OCI-LY3 (cell line): ENCODE results near the gene TWIST2.

Source experiments
- H2AFZ ChIP-seq: fragments of 200-600, 300-600 bp; shearing (Covaris generic); 2 replicates; pipeline ENCODE4 v1.6.0; 2014; ENCODE audit warnings: antibody characterized with exemption, low read depth, low read length
- H3K27ac ChIP-seq: fragments of 200-600, 300-600 bp; sonication (generic); 2 replicates; pipeline ENCODE4 v1.5.1; 2014; ENCODE audit warnings: mild to moderate bottlenecking, low read length, moderate library complexity, mixed read lengths
- H3K27me3 ChIP-seq: fragments of 200-600, 300-600 bp; sonication (generic); 2 replicates; pipeline ENCODE4 v1.6.1; 2014; ENCODE audit warnings: low read depth, low read length, mixed read lengths
- H3K36me3 ChIP-seq: fragments of 200-600, 300-600 bp; sonication (generic); replicated peaks from 2 replicates; pipeline ENCODE3; 2014; ENCODE audit warnings: low read depth, low read length, mixed read lengths
- H3K4me1 ChIP-seq: fragments of 300-600, 200-600 bp; sonication (generic); 2 replicates; pipeline ENCODE4 v1.6.1; 2014; ENCODE audit warnings: low read length, mixed read lengths
- H3K4me2 ChIP-seq: fragments of 200-600, 300-600 bp; sonication (generic); 2 replicates; pipeline ENCODE4 v1.6.1; 2014; ENCODE audit warnings: low read length, mixed read lengths
- H3K4me3 ChIP-seq: fragments of 300-600, 200-600 bp; sonication (generic); 2 replicates; pipeline ENCODE4 v1.5.1; 2014; ENCODE audit warnings: antibody characterized with exemption, mild to moderate bottlenecking, low read length, moderate library complexity
- H3K79me2 ChIP-seq: fragments of 300-600, 200-600 bp; shearing (Covaris generic); 2 replicates; pipeline ENCODE4 v1.6.1; 2014; ENCODE audit warnings: mild to moderate bottlenecking, low read length, mixed read lengths
- H3K9ac ChIP-seq: fragments of 300-600, 200-600 bp; shearing (Covaris generic); 2 replicates; pipeline ENCODE4 v1.6.0; 2014; ENCODE audit warnings: mild to moderate bottlenecking, low read length, moderate library complexity
- H3K9me3 ChIP-seq: fragments of 200-600, 300-600 bp; shearing (Covaris generic); 2 replicates; pipeline ENCODE4 v1.6.1; 2014; ENCODE audit warnings: low read length, mixed read lengths; ENCODE audit not compliant: insufficient read depth
- H4K20me1 ChIP-seq: fragments of 200-600, 300-600 bp; sonication (generic); 2 replicates; pipeline ENCODE4 v1.6.1; 2016; ENCODE audit warnings: low read length, mixed read lengths; ENCODE audit not compliant: insufficient read depth
- EZH2phosphoT487 ChIP-seq: fragments of 200-600 bp; shearing (Covaris generic); IDR thresholded peaks from 2 replicates; pipeline ENCODE4 v1.6.1; 2018; ENCODE audit warnings: antibody characterized with exemption, mixed run types, low read depth
- TF ChIP-seq, protein P1 (sequence below): fragments of 200-600, 300-600 bp; sonication (generic); IDR thresholded peaks from 2 replicates; pipeline ENCODE4 v1.5.1; 2014; ENCODE audit warnings: antibody characterized with exemption, low read length, low read depth

TWIST2 gene

DNA sequence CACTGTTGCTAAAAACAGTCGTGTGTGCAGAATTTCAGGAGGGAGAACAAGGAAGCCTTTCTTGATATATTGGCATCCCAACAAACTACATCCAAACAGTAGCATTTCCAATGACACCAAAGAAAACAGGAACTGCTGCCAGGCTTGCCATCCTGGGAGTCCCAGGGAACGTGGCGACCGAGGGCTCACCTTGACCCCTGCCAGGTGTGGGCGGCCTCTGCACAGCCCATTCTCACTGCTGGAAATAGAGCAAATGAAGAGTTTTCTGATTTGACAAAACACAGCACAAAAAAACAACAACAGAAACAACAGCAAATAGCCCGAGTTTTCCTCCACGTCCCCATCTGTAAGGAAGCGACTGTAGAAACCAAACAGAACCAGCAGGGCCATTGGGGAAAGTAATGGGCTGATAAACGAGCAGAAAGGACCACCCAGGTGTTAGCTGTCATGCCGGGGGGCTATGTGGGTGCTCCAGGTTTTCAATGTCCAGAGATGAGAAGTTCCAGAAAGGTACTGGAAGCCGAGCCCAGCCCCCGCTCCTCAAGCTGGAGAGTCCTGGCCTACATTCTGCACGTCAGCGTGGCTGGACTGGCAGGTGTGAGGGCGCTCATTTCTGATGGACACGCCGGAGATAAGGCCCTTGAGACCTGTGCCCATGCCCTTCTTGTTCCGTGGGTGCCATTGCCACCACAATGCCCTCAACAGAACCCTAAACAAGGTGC is 80.8 kb downstream of the TWIST2 start:
- Histone ChIP-seq H3K9me3 (no peaks in the 10 kb centered on the region), H3K36me3 (no peaks in the 10 kb centered on the region), H3K4me2 (no peak overlapping the region), H3K4me3 (no peak overlapping the region), H3K79me2 (no peaks in the 10 kb centered on the region), H3K4me1 (no peaks in the 10 kb centered on the region), H3K27me3 (peaks cover under 1% of the 10 kb centered on the region; the same call in 1 of the 2 replicates), H4K20me1 (no peaks in the 10 kb centered on the region), H3K27ac (no peak overlapping the region), H3K9ac (no peak overlapping the region), H2AFZ (no peak overlapping the region)
- TF ChIP-seq EZH2phosphoT487, result no peak
- TF ChIP-seq, protein P1, sequence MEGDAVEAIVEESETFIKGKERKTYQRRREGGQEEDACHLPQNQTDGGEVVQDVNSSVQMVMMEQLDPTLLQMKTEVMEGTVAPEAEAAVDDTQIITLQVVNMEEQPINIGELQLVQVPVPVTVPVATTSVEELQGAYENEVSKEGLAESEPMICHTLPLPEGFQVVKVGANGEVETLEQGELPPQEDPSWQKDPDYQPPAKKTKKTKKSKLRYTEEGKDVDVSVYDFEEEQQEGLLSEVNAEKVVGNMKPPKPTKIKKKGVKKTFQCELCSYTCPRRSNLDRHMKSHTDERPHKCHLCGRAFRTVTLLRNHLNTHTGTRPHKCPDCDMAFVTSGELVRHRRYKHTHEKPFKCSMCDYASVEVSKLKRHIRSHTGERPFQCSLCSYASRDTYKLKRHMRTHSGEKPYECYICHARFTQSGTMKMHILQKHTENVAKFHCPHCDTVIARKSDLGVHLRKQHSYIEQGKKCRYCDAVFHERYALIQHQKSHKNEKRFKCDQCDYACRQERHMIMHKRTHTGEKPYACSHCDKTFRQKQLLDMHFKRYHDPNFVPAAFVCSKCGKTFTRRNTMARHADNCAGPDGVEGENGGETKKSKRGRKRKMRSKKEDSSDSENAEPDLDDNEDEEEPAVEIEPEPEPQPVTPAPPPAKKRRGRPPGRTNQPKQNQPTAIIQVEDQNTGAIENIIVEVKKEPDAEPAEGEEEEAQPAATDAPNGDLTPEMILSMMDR, result no peak

DNA sequence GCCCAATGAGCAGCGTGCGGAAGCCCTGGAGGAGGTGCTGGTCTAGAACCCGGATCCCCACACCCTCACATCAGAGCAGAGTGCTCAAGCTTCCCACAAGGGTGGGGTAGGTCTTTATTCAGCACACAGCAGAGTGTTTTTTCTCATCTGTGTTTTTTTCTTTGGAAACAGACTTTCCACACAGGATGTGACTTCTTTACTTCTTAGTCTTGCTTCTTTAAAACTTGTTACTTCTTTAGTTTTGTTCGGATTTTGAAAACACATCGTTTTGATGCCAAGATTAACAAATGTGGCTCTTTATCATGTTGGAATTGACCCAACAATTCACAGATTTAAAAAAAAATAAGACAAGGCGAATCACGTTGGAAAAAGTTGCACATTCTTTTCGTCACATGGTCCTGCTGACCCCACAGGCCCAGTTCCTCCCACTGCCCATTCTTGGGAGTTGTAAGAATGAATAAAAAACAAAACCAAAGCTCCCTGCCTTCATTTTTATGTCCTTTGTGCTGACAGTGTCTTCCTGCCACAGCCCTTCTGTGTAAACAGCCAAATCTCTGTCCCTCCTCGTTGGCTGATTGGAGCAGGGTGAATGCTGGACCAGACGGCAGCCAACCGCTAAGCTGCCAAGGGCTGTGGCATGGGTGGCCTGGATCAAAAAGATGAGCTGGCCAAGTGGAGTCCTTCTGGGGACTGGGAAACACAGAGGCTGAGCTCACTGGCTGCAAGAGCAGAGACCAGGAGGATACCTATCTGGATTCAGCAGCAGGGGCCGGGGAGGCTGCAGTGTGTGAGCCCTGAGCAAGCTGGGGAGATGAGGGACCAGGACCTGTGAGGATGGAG is 81.6 kb downstream of the TWIST2 start:
- Histone ChIP-seq H3K27me3 (peaks cover 4% of the 10 kb centered on the region; the same call in 1 of the 2 replicates), H2AFZ (no peak overlapping the region), H3K4me3 (no peak overlapping the region), H4K20me1 (no peaks in the 10 kb centered on the region), H3K9ac (no peak overlapping the region), H3K36me3 (no peaks in the 10 kb centered on the region), H3K79me2 (no peaks in the 10 kb centered on the region), H3K4me1 (no peaks in the 10 kb centered on the region), H3K4me2 (no peak overlapping the region), H3K27ac (no peak overlapping the region), H3K9me3 (no peaks in the 10 kb centered on the region)
- no peak for TF ChIP-seq EZH2phosphoT487

DNA sequence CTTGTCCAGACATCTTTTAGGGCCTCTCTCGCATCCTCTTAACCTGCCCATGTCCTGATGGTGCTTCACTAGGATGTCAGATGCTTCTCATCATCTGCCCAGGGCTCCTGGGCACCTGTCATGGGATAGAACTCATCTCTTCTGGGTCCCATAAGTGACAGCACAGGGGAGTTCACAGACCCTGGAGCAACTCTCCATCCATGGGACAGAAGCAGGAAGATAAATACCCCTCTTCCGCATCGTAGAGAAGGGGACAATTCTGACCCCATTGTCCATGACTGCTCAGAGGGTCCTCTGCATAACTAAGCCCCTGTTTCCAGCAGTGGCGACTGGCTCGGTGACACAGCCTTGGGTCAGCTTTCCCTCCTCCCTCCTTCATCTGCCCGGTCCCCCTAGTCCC is 82.3 kb downstream of the TWIST2 start:
- Histone ChIP-seq H3K27ac (no peak overlapping the region), H3K4me3 (no peak overlapping the region), H3K79me2 (no peaks in the 10 kb centered on the region), H3K4me2 (no peak overlapping the region), H3K36me3 (no peaks in the 10 kb centered on the region), H3K27me3 (peaks cover 4% of the 10 kb centered on the region; the same call in 1 of the 2 replicates), H3K4me1 (no peaks in the 10 kb centered on the region), H2AFZ (no peak overlapping the region), H3K9me3 (no peaks in the 10 kb centered on the region), H4K20me1 (no peaks in the 10 kb centered on the region), H3K9ac (no peak overlapping the region)
- TF ChIP-seq EZH2phosphoT487, result no peak
- TF ChIP-seq, protein P1, result no peak

DNA sequence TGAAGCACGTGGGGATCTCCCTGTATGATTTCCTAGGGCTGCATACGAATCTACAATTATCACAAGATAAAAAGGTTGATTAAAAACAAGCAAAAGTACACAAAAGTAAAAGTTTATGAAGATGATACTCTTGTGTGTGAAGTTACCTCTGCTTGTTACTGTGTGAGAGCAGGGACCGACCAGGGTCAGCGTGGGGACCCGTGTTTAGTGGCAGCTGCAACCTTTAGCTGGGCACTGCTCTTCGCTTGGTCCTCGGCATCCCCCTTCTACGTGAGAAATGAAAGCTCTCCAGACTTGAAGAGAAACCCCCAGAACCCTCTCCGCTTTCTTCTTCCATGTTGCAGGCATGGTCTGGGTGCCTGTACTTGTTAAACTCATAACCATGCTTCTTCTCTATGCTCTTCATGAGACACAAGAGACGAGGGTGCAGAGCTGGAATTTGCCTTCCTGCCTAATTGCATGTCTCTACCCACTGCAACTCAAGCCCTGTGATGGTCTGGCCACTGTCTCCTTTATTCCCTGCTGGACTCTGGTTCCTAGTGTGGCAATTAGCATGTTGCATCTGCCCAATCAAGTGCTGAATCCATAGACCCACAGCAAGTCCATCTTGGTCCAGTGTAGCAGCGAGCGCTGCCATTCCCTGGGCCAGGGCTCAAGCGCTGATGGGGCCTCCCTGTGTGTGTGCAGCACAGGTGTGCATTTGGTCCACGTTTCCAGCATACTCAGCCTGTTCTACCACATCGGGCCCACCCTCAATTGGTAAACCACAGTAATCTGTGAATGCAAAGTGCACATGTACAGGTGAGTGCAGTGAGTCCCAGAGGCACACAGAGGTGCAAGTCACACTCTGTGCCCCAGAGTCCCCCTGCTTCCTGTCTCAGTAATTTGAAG is 88.5 kb downstream of the TWIST2 start:
- Histone ChIP-seq H2AFZ (no peak overlapping the region), H3K4me3 (no peak overlapping the region), H3K36me3 (no peaks in the 10 kb centered on the region), H3K4me1 (no peaks in the 10 kb centered on the region), H3K9me3 (no peaks in the 10 kb centered on the region), H3K79me2 (no peaks in the 10 kb centered on the region), H3K4me2 (no peak overlapping the region), H3K27ac (no peak overlapping the region), H4K20me1 (no peaks in the 10 kb centered on the region), H3K9ac (no peak overlapping the region), H3K27me3 (peaks cover 4% of the 10 kb centered on the region; the same call in 1 of the 2 replicates)
- TF ChIP-seq, protein P1, result no peak
- no peak for TF ChIP-seq EZH2phosphoT487
